Spleen (tissue), 11 donors: ENCODE measurements around the gene AK2. TPM values are rescaled to one million over a fixed set of nuclear protein-coding genes. Genes with fewer than 3 reads are reported as not detected.

Source experiments
- DNase-seq: peaks from one replicate; pipeline ENCODE4 v3.0.0-alpha.2; 2020
- H3K27ac ChIP-seq, 8 donors: fragments of 200-600 bp; sonication (generic) in 7 of 8; 1 replicate in 4 of 8; 2 replicates in 4 of 8; pipeline versions ENCODE4 v1.5.0 to v1.8.0; 2016 to 2021; ENCODE audit warnings: inconsistent platforms in 4 of 8, mild to moderate bottlenecking in 4 of 8, moderate library complexity in 1 of 8
- H3K27me3 ChIP-seq, 7 donors: fragments of 200-600 bp; sonication (generic) in 6 of 7; replicated peaks in 1 of 7; 1 replicate in 4 of 7; 2 replicates in 3 of 7; pipeline versions ENCODE4 v1.5.0 to v1.8.0; 2016 to 2021; ENCODE audit warnings: inconsistent platforms in 3 of 7, mild to moderate bottlenecking in 1 of 7
- H3K36me3 ChIP-seq, 6 donors: fragments of 200-600 bp; sonication (generic) in 5 of 6; 1 replicate in 4 of 6; 2 replicates in 2 of 6; pipeline versions ENCODE4 v1.5.0 to v1.8.0; 2016 to 2021; ENCODE audit warnings: inconsistent platforms in 2 of 6
- H3K4me1 ChIP-seq, 6 donors: fragments of 200-600 bp; sonication (generic) in 5 of 6; 1 replicate in 3 of 6; 2 replicates in 3 of 6; pipeline versions ENCODE4 v1.5.0 to v1.8.0; 2016 to 2021; ENCODE audit warnings: inconsistent platforms in 3 of 6
- H3K4me3 ChIP-seq, 8 donors: fragments of 200-600 bp; sonication (generic) in 7 of 8; 1 replicate in 4 of 8; 2 replicates in 4 of 8; pipeline versions ENCODE4 v1.5.0 to v1.8.0; 2016 to 2021; ENCODE audit warnings: inconsistent platforms in 4 of 8, mild to moderate bottlenecking in 4 of 8, moderate library complexity in 2 of 8
- H3K9me3 ChIP-seq, 8 donors: fragments of 200-600 bp; sonication (generic) in 7 of 8; 1 replicate in 4 of 8; 2 replicates in 4 of 8; pipeline versions ENCODE4 v1.5.0 to v1.8.0; 2016 to 2021; ENCODE audit warnings: inconsistent platforms in 4 of 8
- POLR2A ChIP-seq, 3 donors: fragments of 450-650 bp; IDR thresholded peaks; one replicate each; pipeline ENCODE4 v1.5.1; 2017; ENCODE audit warnings: antibody characterized with exemption in 3 of 3, mild to moderate bottlenecking in 1 of 3
- POLR2AphosphoS5 ChIP-seq, 3 donors: sonication (generic); formaldehyde crosslinking; IDR thresholded peaks; one replicate each; pipeline ENCODE4 v1.5.1; 2017; ENCODE audit warnings: antibody characterized with exemption in 3 of 3
- WGBS, 5 donors: extraction: QIAGEN DNeasy Blood & Tissue Kit in 3 of 5; methylation state at CpG; one replicate each; pipeline versions ENCODE4 v1.1.5 to v1.1.7; 2013 to 2018; 5-methylcytosine and 5-hydroxymethylcytosine counted together
- intact Hi-C: fragments of 100-400 bp; cut with DNase I; formaldehyde crosslinking; loops from one replicate; pipeline ENCODE4 v1.15.0; 2023; ENCODE audit warnings: low total_unique reads
- polyA plus RNA-seq, 3 donors: library from polyadenylated mRNA; stranded (reverse); fragments of 200-250 nt; gene quantifications; one replicate each; pipeline ENCODE4 v1.2.1, GENCODE V29; 2013
- total RNA-seq, 7 donors: library from RNA; depleted of rRNA in 3 of 7; stranded (reverse); fragments of >200 nt in 3 of 7; fragmentation: NEBNext Ultra II Directional in 4 of 7; extraction: Animal tissue kit (Norgen Biotek cat#: 25700) in 4 of 7; gene quantifications; one replicate each; pipeline versions ENCODE4 v1.1.0 to v1.2.1, GENCODE V29; 2016 to 2021
- TF ChIP-seq, protein P1 (sequence below), 11 experiments: fragments of 200-600 bp in 7 of 11; fragments of 450-650 bp in 4 of 11; sonication (generic) in 4 of 11; IDR thresholded peaks in 8 of 11; conservative IDR thresholded peaks in 3 of 11; 1 replicate in 7 of 11; 2 replicates in 4 of 11; pipeline versions ENCODE4 v1.4.0 to v1.8.0; 2016 to 2021; ENCODE audit warnings: antibody characterized with exemption in 11 of 11, inconsistent platforms in 4 of 11, mild to moderate bottlenecking in 1 of 11
- donor health status: healthy with polysubstance abuse.
- donor health status: DM: no; HTN: no; CAD: no; lungs with moderate emphysema.
- donor health status: DM: no; HTN: no; CAD: no.
- donor health status: Bipolar disorder and iron deficiency.
- donor health status: healthy.
- donor health status: DM: no; HTN: no; CAD: no.
- donor health status: DM: yes; HTN: yes; CAD: no.

AK2 gene
- total and polyA plus RNA-seq, 10 donors: 42.8 to 139 (median 92.3) TPM

DNA sequence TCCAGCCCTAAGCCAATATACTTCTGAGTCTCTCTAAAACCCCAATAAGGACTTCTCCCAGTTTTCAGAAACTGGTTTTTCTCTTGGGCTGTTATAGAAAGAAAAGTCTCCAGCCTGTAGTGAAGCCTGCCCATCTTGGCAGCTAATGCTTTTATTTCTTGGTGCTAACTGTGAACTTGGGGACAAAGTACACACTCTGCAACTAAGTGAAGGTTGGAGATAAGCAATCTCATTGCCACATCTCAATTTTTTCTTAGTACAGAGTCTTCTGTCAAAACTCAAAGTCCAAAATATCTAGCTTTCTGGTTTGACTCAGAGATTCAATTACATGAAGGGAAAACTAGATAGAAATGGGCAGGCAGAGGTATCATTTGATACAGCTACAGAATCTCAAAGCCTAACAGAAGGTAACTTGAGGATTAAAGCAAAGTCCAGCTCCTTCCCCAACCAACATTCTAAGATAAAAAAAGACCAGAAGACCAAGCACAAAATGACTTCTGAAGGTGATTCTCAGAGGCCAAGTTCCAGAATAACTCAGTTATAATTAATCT lies 14.0 kb downstream of the AK2 start:
- Histone ChIP-seq H3K9me3 (no peaks in the 10 kb centered on the region), H3K27ac (no peak overlapping the region), H3K36me3 (peaks cover 3 to 79% (median 62%) of the 10 kb centered on the region in 6 donors), H3K4me1 (peaks cover 0 to 24% (median 15%) of the 10 kb centered on the region in 6 donors), H3K27me3 (no peaks in the 10 kb centered on the region), H3K4me3 (no peak overlapping the region)
- intact Hi-C loops: no loop called here
- DNase-seq: no peak
- TF ChIP-seq, protein P1, sequence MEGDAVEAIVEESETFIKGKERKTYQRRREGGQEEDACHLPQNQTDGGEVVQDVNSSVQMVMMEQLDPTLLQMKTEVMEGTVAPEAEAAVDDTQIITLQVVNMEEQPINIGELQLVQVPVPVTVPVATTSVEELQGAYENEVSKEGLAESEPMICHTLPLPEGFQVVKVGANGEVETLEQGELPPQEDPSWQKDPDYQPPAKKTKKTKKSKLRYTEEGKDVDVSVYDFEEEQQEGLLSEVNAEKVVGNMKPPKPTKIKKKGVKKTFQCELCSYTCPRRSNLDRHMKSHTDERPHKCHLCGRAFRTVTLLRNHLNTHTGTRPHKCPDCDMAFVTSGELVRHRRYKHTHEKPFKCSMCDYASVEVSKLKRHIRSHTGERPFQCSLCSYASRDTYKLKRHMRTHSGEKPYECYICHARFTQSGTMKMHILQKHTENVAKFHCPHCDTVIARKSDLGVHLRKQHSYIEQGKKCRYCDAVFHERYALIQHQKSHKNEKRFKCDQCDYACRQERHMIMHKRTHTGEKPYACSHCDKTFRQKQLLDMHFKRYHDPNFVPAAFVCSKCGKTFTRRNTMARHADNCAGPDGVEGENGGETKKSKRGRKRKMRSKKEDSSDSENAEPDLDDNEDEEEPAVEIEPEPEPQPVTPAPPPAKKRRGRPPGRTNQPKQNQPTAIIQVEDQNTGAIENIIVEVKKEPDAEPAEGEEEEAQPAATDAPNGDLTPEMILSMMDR (IDR thresholded peaks at IDR 0.05 in 8 of 11, conservative IDR thresholded peaks at IDR 0.05 in 3 of 11): no peak
- TF ChIP-seq POLR2AphosphoS5 (IDR thresholded peaks at IDR 0.05) (no peak), POLR2A (IDR thresholded peaks at IDR 0.05) (no peak)

GRCh38 chr1:33021567-33022431 lies 14.9 kb downstream of the AK2 start:
- TF ChIP-seq, protein P1 (IDR thresholded peaks at IDR 0.05 in 8 of 11, conservative IDR thresholded peaks at IDR 0.05 in 3 of 11): no peak
- no peak for TF ChIP-seq POLR2AphosphoS5 (IDR thresholded peaks at IDR 0.05)
- no peak for TF ChIP-seq POLR2A (IDR thresholded peaks at IDR 0.05)
- peaks cover 0 to 20% (median 15%) of the 10 kb centered on the region in 6 donors for H3K4me1 ChIP-seq
- no peaks in the 10 kb centered on the region for H3K27me3 ChIP-seq
- peak overlapping the region in 1 of 8 donors; percentile 1 for H3K27ac ChIP-seq
- intact Hi-C loops: no loop called here
- H3K36me3 ChIP-seq: peaks cover 3 to 81% (median 67%) of the 10 kb centered on the region in 6 donors
- H3K4me3 ChIP-seq: no peak overlapping the region
- no peak for DNase-seq
- H3K9me3 ChIP-seq: no peaks in the 10 kb centered on the region
- 81 to 91% (median 87%) methylated on average over 4 of the region's 4 CpGs for WGBS, 5 donors

DNA sequence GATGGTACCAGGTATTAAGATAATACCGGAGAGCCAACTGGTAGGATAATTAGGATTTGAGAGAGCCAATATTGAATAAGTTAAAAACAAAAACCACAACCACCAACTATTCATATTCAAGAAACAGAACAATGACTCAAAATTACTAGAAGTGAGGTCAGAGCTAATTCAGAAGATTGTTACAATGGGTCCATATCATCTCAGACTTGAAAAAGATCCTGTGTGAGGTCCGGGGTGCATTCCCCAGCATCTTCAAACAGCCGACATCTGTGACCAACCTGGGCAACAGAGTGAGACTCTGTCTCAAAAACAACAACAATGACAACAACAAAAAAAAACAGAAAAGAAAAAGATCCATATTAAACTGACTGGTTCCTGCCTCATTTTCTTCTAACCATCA lies 18.6 kb downstream of the AK2 start:
- intact Hi-C loops: no loop called here

More for the DNA sequence above, 18.6 kb downstream of the AK2 start:
- Histone ChIP-seq H3K4me3 (no peak overlapping the region), H3K4me1 (no peaks in the 10 kb centered on the region), H3K36me3 (peaks cover 3 to 89% (median 71%) of the 10 kb centered on the region in 6 donors), H3K27me3 (no peaks in the 10 kb centered on the region), H3K27ac (no peak overlapping the region), H3K9me3 (no peaks in the 10 kb centered on the region)
- 90 to 96% (median 92%) methylated on average over 3 of the region's 3 CpGs for WGBS, 5 donors
- no peak for DNase-seq
- TF ChIP-seq, protein P1 (IDR thresholded peaks at IDR 0.05 in 8 of 11, conservative IDR thresholded peaks at IDR 0.05 in 3 of 11): no peak
- TF ChIP-seq POLR2AphosphoS5 (IDR thresholded peaks at IDR 0.05) (no peak), POLR2A (IDR thresholded peaks at IDR 0.05) (no peak)
